Uterus (tissue), 2 donors: Measurements from ENCODE around the gene NSD2.

Source experiments
- CTCF ChIP-seq, 4 experiments: fragments of 200-600 bp in 2 of 4; fragments of 450-650 bp in 2 of 4; sonication (generic) in 2 of 4; IDR thresholded peaks; one replicate each; pipeline ENCODE4 v1.5.1; 2016 to 2019; ENCODE audit warnings: antibody characterized with exemption in 4 of 4, mild to moderate bottlenecking in 2 of 4, moderate library complexity in 1 of 4
- POLR2A ChIP-seq, 2 donors: fragments of 450-650 bp; IDR thresholded peaks; one replicate each; pipeline ENCODE4 v1.6.1; 2016; ENCODE audit warnings: antibody characterized with exemption in 2 of 2, mild to moderate bottlenecking in 1 of 2, moderate library complexity in 1 of 2

- no peak for TF ChIP-seq POLR2A (IDR thresholded peaks at IDR 0.05)
- TF ChIP-seq CTCF (IDR thresholded peaks at IDR 0.05) = no peak
Measured at GRCh38 chr4:1841201-1841886, 29.8 kb upstream of the NSD2 start.
